ENCODE results near the gene ZNF608. TPM values are rescaled to one million over a fixed set of nuclear protein-coding genes. Genes with fewer than 3 reads are reported as not detected.

Gene ZNF608
- total and polyA plus RNA-seq, 2 experiments from 2014 or later: 20.5 to 42.4 TPM

DNA sequence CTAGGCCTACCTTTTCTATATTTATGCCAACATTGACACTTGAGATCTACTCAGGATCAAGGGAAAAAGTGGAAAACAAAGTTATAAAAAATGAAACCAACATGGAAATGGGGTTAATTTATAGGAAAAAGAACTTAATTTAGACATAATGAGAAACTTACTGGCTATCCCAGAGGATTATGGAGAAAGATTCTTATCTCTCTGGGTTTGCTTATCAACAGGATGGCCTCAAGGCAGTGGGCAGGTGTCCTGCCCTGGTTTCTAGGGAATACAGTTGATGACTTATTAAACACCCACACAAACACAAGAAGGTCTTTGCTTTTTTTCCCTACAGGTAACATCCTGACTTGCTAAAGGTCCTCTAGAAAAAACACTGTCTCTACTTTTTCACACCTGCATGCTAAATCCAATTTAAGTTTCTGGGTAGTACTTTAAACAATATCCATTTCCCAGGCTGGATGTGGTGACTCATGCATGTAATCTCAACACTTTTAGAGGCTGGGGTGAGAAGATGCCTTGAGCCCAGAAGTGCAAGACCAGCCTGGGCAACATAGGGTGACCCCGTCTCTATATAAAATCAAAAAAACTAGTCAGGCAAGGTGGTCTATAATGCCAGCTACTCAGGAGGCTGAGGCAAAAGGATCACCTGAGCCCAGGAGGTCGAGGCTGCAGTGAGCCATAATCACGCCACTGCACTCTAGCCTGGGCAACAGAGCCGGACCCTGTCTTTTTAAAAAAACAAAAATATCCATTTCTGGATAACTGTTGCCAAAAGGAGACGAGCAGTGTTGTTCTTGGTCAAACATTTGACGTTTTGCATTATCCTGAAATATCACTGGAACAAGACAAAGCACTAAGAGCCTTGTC is 6.6 kb upstream of the ZNF608 start:
- no peak for ATAC-seq
- Mint-ChIP-seq H3K27me3 (ENCODE audit: insufficient read depth, low read depth, poor library complexity) (peaks cover 4% of the 10 kb centered on the region), H3K36me3 (ENCODE audit: low read depth) (peaks cover 2% of the 10 kb centered on the region; the same call in 2 of the 3 replicates), H3K9me3 (no peaks in the 10 kb centered on the region), H3K4me1 (peaks cover 38% of the 10 kb centered on the region), H3K4me3 (no peak overlapping the region), H3K27ac (no peak overlapping the region)
- H2AFZ ChIP-seq: no peak overlapping the region
- no peak overlapping the region for H3K4me3 ChIP-seq
- H3K4me2 ChIP-seq: no peak overlapping the region
- H3K27me3 ChIP-seq (ENCODE audit: insufficient read depth): no peaks in the 10 kb centered on the region
- H3K36me3 ChIP-seq (ENCODE audit: insufficient read depth): no peaks in the 10 kb centered on the region
- H3K9me2 ChIP-seq (ENCODE audit: insufficient read depth): no peaks in the 10 kb centered on the region
- no peak for DNase-seq (ENCODE audit: low spot score)
- peaks cover 30% of the 10 kb centered on the region for H3K4me1 ChIP-seq (ENCODE audit: insufficient read depth)
- TF ChIP-seq STAT1 (IDR thresholded peaks at IDR 0.05; ENCODE audit: unreplicated experiment): no peak
- TF ChIP-seq, protein P1, sequence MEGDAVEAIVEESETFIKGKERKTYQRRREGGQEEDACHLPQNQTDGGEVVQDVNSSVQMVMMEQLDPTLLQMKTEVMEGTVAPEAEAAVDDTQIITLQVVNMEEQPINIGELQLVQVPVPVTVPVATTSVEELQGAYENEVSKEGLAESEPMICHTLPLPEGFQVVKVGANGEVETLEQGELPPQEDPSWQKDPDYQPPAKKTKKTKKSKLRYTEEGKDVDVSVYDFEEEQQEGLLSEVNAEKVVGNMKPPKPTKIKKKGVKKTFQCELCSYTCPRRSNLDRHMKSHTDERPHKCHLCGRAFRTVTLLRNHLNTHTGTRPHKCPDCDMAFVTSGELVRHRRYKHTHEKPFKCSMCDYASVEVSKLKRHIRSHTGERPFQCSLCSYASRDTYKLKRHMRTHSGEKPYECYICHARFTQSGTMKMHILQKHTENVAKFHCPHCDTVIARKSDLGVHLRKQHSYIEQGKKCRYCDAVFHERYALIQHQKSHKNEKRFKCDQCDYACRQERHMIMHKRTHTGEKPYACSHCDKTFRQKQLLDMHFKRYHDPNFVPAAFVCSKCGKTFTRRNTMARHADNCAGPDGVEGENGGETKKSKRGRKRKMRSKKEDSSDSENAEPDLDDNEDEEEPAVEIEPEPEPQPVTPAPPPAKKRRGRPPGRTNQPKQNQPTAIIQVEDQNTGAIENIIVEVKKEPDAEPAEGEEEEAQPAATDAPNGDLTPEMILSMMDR (conservative IDR thresholded peaks at IDR 0.05; ENCODE audit: low read depth in 2 of 2): no peak
- TF ChIP-seq, protein P2, sequence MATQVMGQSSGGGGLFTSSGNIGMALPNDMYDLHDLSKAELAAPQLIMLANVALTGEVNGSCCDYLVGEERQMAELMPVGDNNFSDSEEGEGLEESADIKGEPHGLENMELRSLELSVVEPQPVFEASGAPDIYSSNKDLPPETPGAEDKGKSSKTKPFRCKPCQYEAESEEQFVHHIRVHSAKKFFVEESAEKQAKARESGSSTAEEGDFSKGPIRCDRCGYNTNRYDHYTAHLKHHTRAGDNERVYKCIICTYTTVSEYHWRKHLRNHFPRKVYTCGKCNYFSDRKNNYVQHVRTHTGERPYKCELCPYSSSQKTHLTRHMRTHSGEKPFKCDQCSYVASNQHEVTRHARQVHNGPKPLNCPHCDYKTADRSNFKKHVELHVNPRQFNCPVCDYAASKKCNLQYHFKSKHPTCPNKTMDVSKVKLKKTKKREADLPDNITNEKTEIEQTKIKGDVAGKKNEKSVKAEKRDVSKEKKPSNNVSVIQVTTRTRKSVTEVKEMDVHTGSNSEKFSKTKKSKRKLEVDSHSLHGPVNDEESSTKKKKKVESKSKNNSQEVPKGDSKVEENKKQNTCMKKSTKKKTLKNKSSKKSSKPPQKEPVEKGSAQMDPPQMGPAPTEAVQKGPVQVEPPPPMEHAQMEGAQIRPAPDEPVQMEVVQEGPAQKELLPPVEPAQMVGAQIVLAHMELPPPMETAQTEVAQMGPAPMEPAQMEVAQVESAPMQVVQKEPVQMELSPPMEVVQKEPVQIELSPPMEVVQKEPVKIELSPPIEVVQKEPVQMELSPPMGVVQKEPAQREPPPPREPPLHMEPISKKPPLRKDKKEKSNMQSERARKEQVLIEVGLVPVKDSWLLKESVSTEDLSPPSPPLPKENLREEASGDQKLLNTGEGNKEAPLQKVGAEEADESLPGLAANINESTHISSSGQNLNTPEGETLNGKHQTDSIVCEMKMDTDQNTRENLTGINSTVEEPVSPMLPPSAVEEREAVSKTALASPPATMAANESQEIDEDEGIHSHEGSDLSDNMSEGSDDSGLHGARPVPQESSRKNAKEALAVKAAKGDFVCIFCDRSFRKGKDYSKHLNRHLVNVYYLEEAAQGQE (IDR thresholded peaks at IDR 0.05; ENCODE audit: unreplicated experiment): no peak
- TF ChIP-seq EZH2phosphoT487 (IDR thresholded peaks at IDR 0.05; ENCODE audit: unreplicated experiment): no peak
- TF ChIP-seq, protein P3, sequence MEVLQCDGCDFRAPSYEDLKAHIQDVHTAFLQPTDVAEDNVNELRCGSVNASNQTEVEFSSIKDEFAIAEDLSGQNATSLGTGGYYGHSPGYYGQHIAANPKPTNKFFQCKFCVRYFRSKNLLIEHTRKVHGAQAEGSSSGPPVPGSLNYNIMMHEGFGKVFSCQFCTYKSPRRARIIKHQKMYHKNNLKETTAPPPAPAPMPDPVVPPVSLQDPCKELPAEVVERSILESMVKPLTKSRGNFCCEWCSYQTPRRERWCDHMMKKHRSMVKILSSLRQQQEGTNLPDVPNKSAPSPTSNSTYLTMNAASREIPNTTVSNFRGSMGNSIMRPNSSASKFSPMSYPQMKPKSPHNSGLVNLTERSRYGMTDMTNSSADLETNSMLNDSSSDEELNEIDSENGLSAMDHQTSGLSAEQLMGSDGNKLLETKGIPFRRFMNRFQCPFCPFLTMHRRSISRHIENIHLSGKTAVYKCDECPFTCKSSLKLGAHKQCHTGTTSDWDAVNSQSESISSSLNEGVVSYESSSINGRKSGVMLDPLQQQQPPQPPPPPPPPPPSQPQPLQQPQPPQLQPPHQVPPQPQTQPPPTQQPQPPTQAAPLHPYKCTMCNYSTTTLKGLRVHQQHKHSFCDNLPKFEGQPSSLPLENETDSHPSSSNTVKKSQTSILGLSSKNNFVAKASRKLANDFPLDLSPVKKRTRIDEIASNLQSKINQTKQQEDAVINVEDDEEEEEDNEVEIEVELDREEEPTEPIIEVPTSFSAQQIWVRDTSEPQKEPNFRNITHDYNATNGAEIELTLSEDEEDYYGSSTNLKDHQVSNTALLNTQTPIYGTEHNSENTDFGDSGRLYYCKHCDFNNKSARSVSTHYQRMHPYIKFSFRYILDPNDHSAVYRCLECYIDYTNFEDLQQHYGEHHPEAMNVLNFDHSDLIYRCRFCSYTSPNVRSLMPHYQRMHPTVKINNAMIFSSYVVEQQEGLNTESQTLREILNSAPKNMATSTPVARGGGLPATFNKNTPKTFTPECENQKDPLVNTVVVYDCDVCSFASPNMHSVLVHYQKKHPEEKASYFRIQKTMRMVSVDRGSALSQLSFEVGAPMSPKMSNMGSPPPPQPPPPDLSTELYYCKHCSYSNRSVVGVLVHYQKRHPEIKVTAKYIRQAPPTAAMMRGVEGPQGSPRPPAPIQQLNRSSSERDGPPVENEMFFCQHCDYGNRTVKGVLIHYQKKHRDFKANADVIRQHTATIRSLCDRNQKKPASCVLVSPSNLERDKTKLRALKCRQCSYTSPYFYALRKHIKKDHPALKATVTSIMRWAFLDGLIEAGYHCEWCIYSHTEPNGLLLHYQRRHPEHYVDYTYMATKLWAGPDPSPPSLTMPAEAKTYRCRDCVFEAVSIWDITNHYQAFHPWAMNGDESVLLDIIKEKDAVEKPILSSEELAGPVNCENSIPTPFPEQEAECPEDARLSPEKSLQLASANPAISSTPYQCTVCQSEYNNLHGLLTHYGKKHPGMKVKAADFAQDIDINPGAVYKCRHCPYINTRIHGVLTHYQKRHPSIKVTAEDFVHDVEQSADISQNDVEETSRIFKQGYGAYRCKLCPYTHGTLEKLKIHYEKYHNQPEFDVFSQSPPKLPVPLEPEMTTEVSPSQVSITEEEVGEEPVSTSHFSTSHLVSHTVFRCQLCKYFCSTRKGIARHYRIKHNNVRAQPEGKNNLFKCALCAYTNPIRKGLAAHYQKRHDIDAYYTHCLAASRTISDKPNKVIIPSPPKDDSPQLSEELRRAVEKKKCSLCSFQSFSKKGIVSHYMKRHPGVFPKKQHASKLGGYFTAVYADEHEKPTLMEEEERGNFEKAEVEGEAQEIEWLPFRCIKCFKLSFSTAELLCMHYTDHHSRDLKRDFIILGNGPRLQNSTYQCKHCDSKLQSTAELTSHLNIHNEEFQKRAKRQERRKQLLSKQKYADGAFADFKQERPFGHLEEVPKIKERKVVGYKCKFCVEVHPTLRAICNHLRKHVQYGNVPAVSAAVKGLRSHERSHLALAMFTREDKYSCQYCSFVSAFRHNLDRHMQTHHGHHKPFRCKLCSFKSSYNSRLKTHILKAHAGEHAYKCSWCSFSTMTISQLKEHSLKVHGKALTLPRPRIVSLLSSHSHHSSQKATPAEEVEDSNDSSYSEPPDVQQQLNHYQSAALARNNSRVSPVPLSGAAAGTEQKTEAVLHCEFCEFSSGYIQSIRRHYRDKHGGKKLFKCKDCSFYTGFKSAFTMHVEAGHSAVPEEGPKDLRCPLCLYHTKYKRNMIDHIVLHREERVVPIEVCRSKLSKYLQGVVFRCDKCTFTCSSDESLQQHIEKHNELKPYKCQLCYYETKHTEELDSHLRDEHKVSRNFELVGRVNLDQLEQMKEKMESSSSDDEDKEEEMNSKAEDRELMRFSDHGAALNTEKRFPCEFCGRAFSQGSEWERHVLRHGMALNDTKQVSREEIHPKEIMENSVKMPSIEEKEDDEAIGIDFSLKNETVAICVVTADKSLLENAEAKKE (CRISPR knock-in tag; IDR thresholded peaks at IDR 0.05): no peak
- TF ChIP-seq ZNF331 (CRISPR knock-in tag; IDR thresholded peaks at IDR 0.05; ENCODE audit: low read depth): no peak
- TF ChIP-seq, protein P4, sequence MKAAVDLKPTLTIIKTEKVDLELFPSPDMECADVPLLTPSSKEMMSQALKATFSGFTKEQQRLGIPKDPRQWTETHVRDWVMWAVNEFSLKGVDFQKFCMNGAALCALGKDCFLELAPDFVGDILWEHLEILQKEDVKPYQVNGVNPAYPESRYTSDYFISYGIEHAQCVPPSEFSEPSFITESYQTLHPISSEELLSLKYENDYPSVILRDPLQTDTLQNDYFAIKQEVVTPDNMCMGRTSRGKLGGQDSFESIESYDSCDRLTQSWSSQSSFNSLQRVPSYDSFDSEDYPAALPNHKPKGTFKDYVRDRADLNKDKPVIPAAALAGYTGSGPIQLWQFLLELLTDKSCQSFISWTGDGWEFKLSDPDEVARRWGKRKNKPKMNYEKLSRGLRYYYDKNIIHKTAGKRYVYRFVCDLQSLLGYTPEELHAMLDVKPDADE (IDR thresholded peaks at IDR 0.05): no peak
- no peak for TF ChIP-seq EZH2 (IDR thresholded peaks at IDR 0.05; ENCODE audit: low read depth, unreplicated experiment)
- H3K27ac ChIP-seq (ENCODE audit: low read depth): no peak overlapping the region
- H3F3A ChIP-seq (replicated peaks; ENCODE audit: low read depth): no peaks in the 10 kb centered on the region
- peaks cover 4% of the 10 kb centered on the region for H3K79me2 ChIP-seq (replicated peaks; ENCODE audit: insufficient read depth)
- no peaks in the 10 kb centered on the region for H4K20me1 ChIP-seq (replicated peaks; ENCODE audit: insufficient read depth)

Data from GM23338 (cell line).